Measurements from ENCODE around the gene KRTAP5-7.

DNA sequence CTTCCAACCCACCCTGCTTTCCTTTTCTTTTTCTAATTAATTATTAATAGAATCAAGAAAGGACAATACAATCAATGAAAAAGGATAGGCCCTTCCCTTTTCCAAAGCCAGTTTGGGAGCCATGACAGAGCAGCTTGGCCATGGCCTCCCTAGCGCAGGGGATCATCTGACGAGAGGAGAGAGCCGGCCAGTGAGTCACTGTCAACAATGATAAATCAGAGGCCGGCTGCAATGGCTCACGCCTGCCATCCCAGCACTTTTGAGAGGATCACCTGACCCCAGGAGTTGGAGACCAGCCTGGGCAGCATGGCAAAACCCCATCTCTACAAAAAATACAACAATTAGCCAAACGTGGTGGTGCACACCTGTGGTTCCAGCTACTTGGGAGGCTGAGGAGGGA lies 27.5 kb upstream of the KRTAP5-7 start:
- TF ChIP-seq, protein P1, sequence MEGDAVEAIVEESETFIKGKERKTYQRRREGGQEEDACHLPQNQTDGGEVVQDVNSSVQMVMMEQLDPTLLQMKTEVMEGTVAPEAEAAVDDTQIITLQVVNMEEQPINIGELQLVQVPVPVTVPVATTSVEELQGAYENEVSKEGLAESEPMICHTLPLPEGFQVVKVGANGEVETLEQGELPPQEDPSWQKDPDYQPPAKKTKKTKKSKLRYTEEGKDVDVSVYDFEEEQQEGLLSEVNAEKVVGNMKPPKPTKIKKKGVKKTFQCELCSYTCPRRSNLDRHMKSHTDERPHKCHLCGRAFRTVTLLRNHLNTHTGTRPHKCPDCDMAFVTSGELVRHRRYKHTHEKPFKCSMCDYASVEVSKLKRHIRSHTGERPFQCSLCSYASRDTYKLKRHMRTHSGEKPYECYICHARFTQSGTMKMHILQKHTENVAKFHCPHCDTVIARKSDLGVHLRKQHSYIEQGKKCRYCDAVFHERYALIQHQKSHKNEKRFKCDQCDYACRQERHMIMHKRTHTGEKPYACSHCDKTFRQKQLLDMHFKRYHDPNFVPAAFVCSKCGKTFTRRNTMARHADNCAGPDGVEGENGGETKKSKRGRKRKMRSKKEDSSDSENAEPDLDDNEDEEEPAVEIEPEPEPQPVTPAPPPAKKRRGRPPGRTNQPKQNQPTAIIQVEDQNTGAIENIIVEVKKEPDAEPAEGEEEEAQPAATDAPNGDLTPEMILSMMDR (IDR thresholded peaks at IDR 0.05; ENCODE audit: extremely low read depth in 1 of 2, insufficient read depth in 1 of 2, low read depth in 1 of 2, low read length in 2 of 2), result no peak
- no peak for TF ChIP-seq POLR2AphosphoS5 (IDR thresholded peaks at IDR 0.05; ENCODE audit: insufficient read depth, low read depth, low read length)
- no peak for TF ChIP-seq EZH2 (IDR thresholded peaks at IDR 0.05; ENCODE audit: borderline replicate concordance, low read depth, low read length, severe bottlenecking)
- no peak for TF ChIP-seq MYC (IDR thresholded peaks at IDR 0.05; ENCODE audit: low read depth, low read length)

Data from endothelial cell of umbilical vein (primary cell).